ENCODE data around the gene ALG14.

The ALG14 gene

DNA sequence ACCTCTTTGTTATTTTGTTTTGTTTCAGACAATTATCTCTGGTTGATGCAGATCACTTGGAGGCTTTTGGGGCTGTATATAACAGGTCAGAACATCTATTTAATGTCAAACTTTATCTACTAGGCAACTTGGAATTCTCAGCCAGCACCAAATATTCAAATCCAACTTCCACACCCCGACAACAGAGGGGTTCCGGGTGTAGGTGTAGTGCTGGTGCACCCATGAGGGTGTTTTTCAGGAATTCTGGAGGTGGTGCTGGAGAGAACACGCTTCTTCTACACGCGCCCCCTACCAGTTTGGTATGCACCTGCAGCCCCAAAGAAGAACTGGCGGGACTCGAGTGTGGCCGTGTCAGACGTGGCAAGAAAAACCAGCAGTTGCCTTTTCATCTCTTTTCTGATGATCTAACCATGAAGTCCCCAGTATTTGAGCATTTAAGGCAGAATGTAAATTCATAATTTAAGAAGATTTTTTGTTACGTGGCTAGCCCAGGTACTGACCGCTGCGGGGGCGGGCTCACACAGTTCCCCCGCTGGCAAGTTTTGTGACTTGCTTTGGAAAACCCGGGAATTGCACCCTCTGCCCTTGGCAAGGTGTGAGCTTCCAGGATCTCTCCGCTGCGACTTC is 43.9 kb upstream of the ALG14 start (continued):
- TF ChIP-seq, protein P1, sequence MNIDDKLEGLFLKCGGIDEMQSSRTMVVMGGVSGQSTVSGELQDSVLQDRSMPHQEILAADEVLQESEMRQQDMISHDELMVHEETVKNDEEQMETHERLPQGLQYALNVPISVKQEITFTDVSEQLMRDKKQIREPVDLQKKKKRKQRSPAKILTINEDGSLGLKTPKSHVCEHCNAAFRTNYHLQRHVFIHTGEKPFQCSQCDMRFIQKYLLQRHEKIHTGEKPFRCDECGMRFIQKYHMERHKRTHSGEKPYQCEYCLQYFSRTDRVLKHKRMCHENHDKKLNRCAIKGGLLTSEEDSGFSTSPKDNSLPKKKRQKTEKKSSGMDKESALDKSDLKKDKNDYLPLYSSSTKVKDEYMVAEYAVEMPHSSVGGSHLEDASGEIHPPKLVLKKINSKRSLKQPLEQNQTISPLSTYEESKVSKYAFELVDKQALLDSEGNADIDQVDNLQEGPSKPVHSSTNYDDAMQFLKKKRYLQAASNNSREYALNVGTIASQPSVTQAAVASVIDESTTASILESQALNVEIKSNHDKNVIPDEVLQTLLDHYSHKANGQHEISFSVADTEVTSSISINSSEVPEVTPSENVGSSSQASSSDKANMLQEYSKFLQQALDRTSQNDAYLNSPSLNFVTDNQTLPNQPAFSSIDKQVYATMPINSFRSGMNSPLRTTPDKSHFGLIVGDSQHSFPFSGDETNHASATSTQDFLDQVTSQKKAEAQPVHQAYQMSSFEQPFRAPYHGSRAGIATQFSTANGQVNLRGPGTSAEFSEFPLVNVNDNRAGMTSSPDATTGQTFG (tag by site-specific recombination; IDR thresholded peaks at IDR 0.05; ENCODE audit: borderline replicate concordance) = no peak
- TF ChIP-seq HOXC10 (CRISPR knock-in tag; IDR thresholded peaks at IDR 0.05) (no peak), ZNF768 (tag by site-specific recombination; IDR thresholded peaks at IDR 0.05) (no peak), ZNF792 (tag by site-specific recombination; IDR thresholded peaks at IDR 0.05) (no peak), ZNF426 (tag by site-specific recombination; IDR thresholded peaks at IDR 0.05) (no peak), ZNF169 (tag by site-specific recombination; IDR thresholded peaks at IDR 0.05) (no peak), ZNF37A (tag by site-specific recombination; IDR thresholded peaks at IDR 0.05) (no peak), ZXDB (tag by site-specific recombination; IDR thresholded peaks at IDR 0.05) (peak; percentile 57), WT1 (tag by site-specific recombination; IDR thresholded peaks at IDR 0.05) (no peak), GLI4 (tag by site-specific recombination; IDR thresholded peaks at IDR 0.05) (no peak), ZNF560 (tag by site-specific recombination; IDR thresholded peaks at IDR 0.05; ENCODE audit: borderline replicate concordance) (no peak), ZNF664 (tag by site-specific recombination; IDR thresholded peaks at IDR 0.05) (no peak), SETDB1 (IDR thresholded peaks at IDR 0.05; ENCODE audit: insufficient read length, low read length) (no peak), ZNF48 (tag by site-specific recombination; IDR thresholded peaks at IDR 0.05) (no peak), YY1 (tag by site-specific recombination; IDR thresholded peaks at IDR 0.05) (no peak), ZNF174 (tag by site-specific recombination; IDR thresholded peaks at IDR 0.05) (no peak), ZNF335 (tag by site-specific recombination; conservative IDR thresholded peaks at IDR 0.05) (peak; percentile 96), ZNF660 (tag by site-specific recombination; IDR thresholded peaks at IDR 0.05) (0 out of 2 replicates have a peak, but pooled peaks have one; percentile 71), ZNF585B (tag by site-specific recombination; IDR thresholded peaks at IDR 0.05) (no peak), GFI1B (tag by site-specific recombination; IDR thresholded peaks at IDR 0.05) (no peak), ZSCAN23 (tag by site-specific recombination; IDR thresholded peaks at IDR 0.05) (no peak)
- TF ChIP-seq, protein P2, sequence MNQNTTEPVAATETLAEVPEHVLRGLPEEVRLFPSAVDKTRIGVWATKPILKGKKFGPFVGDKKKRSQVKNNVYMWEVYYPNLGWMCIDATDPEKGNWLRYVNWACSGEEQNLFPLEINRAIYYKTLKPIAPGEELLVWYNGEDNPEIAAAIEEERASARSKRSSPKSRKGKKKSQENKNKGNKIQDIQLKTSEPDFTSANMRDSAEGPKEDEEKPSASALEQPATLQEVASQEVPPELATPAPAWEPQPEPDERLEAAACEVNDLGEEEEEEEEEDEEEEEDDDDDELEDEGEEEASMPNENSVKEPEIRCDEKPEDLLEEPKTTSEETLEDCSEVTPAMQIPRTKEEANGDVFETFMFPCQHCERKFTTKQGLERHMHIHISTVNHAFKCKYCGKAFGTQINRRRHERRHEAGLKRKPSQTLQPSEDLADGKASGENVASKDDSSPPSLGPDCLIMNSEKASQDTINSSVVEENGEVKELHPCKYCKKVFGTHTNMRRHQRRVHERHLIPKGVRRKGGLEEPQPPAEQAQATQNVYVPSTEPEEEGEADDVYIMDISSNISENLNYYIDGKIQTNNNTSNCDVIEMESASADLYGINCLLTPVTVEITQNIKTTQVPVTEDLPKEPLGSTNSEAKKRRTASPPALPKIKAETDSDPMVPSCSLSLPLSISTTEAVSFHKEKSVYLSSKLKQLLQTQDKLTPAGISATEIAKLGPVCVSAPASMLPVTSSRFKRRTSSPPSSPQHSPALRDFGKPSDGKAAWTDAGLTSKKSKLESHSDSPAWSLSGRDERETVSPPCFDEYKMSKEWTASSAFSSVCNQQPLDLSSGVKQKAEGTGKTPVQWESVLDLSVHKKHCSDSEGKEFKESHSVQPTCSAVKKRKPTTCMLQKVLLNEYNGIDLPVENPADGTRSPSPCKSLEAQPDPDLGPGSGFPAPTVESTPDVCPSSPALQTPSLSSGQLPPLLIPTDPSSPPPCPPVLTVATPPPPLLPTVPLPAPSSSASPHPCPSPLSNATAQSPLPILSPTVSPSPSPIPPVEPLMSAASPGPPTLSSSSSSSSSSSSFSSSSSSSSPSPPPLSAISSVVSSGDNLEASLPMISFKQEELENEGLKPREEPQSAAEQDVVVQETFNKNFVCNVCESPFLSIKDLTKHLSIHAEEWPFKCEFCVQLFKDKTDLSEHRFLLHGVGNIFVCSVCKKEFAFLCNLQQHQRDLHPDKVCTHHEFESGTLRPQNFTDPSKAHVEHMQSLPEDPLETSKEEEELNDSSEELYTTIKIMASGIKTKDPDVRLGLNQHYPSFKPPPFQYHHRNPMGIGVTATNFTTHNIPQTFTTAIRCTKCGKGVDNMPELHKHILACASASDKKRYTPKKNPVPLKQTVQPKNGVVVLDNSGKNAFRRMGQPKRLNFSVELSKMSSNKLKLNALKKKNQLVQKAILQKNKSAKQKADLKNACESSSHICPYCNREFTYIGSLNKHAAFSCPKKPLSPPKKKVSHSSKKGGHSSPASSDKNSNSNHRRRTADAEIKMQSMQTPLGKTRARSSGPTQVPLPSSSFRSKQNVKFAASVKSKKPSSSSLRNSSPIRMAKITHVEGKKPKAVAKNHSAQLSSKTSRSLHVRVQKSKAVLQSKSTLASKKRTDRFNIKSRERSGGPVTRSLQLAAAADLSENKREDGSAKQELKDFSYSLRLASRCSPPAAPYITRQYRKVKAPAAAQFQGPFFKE (tag by site-specific recombination; IDR thresholded peaks at IDR 0.05; ENCODE audit: borderline replicate concordance) = no peak
- TF ChIP-seq, protein P3, sequence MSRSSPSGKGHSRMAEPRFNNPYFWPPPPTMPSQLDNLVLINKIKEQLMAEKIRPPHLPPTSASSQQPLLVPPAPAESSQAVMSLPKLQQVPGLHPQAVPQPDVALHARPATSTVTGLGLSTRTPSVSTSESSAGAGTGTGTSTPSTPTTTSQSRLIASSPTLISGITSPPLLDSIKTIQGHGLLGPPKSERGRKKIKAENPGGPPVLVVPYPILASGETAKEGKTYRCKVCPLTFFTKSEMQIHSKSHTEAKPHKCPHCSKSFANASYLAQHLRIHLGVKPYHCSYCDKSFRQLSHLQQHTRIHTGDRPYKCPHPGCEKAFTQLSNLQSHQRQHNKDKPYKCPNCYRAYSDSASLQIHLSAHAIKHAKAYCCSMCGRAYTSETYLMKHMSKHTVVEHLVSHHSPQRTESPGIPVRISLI (tag by site-specific recombination; IDR thresholded peaks at IDR 0.05) = no peak
- TF ChIP-seq, protein P4, sequence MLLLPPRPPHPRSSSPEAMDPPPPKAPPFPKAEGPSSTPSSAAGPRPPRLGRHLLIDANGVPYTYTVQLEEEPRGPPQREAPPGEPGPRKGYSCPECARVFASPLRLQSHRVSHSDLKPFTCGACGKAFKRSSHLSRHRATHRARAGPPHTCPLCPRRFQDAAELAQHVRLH (tag by site-specific recombination; IDR thresholded peaks at IDR 0.05) = no peak
- TF ChIP-seq, protein P5, sequence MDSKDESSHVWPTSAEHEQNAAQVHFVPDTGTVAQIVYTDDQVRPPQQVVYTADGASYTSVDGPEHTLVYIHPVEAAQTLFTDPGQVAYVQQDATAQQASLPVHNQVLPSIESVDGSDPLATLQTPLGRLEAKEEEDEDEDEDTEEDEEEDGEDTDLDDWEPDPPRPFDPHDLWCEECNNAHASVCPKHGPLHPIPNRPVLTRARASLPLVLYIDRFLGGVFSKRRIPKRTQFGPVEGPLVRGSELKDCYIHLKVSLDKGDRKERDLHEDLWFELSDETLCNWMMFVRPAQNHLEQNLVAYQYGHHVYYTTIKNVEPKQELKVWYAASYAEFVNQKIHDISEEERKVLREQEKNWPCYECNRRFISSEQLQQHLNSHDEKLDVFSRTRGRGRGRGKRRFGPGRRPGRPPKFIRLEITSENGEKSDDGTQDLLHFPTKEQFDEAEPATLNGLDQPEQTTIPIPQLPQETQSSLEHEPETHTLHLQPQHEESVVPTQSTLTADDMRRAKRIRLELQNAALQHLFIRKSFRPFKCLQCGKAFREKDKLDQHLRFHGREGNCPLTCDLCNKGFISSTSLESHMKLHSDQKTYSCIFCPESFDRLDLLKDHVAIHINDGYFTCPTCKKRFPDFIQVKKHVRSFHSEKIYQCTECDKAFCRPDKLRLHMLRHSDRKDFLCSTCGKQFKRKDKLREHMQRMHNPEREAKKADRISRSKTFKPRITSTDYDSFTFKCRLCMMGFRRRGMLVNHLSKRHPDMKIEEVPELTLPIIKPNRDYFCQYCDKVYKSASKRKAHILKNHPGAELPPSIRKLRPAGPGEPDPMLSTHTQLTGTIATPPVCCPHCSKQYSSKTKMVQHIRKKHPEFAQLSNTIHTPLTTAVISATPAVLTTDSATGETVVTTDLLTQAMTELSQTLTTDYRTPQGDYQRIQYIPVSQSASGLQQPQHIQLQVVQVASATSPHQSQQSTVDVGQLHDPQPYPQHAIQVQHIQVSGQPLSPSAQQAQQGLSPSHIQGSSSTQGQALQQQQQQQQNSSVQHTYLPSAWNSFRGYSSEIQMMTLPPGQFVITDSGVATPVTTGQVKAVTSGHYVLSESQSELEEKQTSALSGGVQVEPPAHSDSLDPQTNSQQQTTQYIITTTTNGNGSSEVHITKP (tag by site-specific recombination; IDR thresholded peaks at IDR 0.05) = peak; percentile 95
- TF ChIP-seq, protein P6, sequence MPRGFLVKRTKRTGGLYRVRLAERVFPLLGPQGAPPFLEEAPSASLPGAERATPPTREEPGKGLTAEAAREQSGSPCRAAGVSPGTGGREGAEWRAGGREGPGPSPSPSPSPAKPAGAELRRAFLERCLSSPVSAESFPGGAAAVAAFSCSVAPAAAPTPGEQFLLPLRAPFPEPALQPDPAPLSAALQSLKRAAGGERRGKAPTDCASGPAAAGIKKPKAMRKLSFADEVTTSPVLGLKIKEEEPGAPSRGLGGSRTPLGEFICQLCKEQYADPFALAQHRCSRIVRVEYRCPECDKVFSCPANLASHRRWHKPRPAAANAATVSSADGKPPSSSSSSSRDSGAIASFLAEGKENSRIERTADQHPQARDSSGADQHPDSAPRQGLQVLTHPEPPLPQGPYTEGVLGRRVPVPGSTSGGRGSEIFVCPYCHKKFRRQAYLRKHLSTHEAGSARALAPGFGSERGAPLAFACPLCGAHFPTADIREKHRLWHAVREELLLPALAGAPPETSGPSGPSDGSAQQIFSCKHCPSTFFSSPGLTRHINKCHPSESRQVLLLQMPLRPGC (tag by site-specific recombination; IDR thresholded peaks at IDR 0.05) = no peak; the same call in 1 of the 2 replicates

Data from HEK293 (cell line).